ENCODE measurements around the gene SLC46A3. TPM values are rescaled to one million over a fixed set of nuclear protein-coding genes. Genes with fewer than 3 reads are reported as not detected.
A peak's percentile ranks its signal among the peaks of the same experiment; 100 is the strongest.

SLC46A3 gene
- total RNA-seq, 1 experiment from 2014 or later = 8.1 TPM

GRCh38 chr13:28658796-28659620 lies 59.8 kb downstream of the SLC46A3 start, which contains the start of gene POMP:
Gene POMP (plus strand): TSS chr13:28659130. CDS start chr13:28659185, 55 bp downstream.
- no TSS peak for BruUV-seq (replicated peaks)
- intact Hi-C loops (cut with micrococcal nuclease) = no loop called here
- peak; percentile 94 for DNase-seq (ENCODE audit: unreplicated experiment)

GRCh38 chr13:28658539-28658795 lies 60.3 kb downstream of the SLC46A3 start:
- POLR2A ChIA-PET = interaction anchor here (0.5 to 3.1 kb wide), 19 partner anchors 10 to 1264 kb away, joined by 3 to 29 read pairs (median 4); partner anchors contain the start of genes PAN3 and SLC46A3

More at GRCh38 chr13:28658796-28659620, 59.8 kb downstream of the SLC46A3 start, which contains the start of gene POMP:
- H3K4me1 Mint-ChIP-seq (ENCODE audit: insufficient read depth, unreplicated experiment) = peaks cover 48% of the 10 kb centered on the region
- peak within 1 kb of the TSS; percentile 90 for H3K4me3 Mint-ChIP-seq (ENCODE audit: unreplicated experiment)
- peak within 1 kb of the TSS; percentile 97 for H3K27ac Mint-ChIP-seq (ENCODE audit: low read depth, unreplicated experiment)
- H3K36me3 Mint-ChIP-seq (ENCODE audit: insufficient read depth, unreplicated experiment) = peaks cover 37% of the 10 kb centered on the region
- ChIA-PET CTCF (interaction anchor here (0.6 to 2.9 kb wide), 6 partner anchors 12 to 487 kb away, joined by 3 to 16 read pairs (median 3); no protein-coding TSS in a partner anchor), POLR2A (interaction anchor here (0.5 to 3.1 kb wide), 22 partner anchors 9 to 1263 kb away, joined by 3 to 29 read pairs (median 4); partner anchors contain the start of genes PAN3 and SLC46A3)
- no peaks in the 10 kb centered on the region for H3K27me3 Mint-ChIP-seq (ENCODE audit: insufficient read depth, unreplicated experiment)
- no peak for TF ChIP-seq CTCF (IDR thresholded peaks at IDR 0.05; ENCODE audit: unreplicated experiment)
- H3K9me3 Mint-ChIP-seq (ENCODE audit: unreplicated experiment) = no peaks in the 10 kb centered on the region

GRCh38 chr13:28657784-28658538 lies 60.8 kb downstream of the SLC46A3 start:
- no peak for DNase-seq (ENCODE audit: unreplicated experiment)
- ChIA-PET POLR2A (interaction anchor here (0.5 to 3.1 kb wide), 15 partner anchors 10 to 1037 kb away, joined by 3 to 29 read pairs (median 4); partner anchors contain the start of genes PAN3 and SLC46A3), CTCF (interaction anchor here (0.6 to 2.9 kb wide), 9 partner anchors 13 to 1493 kb away, joined by 3 to 16 read pairs (median 3); no protein-coding TSS in a partner anchor)
- TSS peak; percentile 70 for BruUV-seq (replicated peaks)
- no peak for TF ChIP-seq CTCF (IDR thresholded peaks at IDR 0.05; ENCODE audit: unreplicated experiment)
- Mint-ChIP-seq H3K4me1 (ENCODE audit: insufficient read depth, unreplicated experiment) (peaks cover 48% of the 10 kb centered on the region), H3K4me3 (ENCODE audit: unreplicated experiment) (peak overlapping the region; percentile 90), H3K27ac (ENCODE audit: low read depth, unreplicated experiment) (peak overlapping the region; percentile 97), H3K27me3 (ENCODE audit: insufficient read depth, unreplicated experiment) (no peaks in the 10 kb centered on the region), H3K9me3 (ENCODE audit: unreplicated experiment) (no peaks in the 10 kb centered on the region), H3K36me3 (ENCODE audit: insufficient read depth, unreplicated experiment) (peaks cover 26% of the 10 kb centered on the region)
- intact Hi-C loops (cut with micrococcal nuclease) = no loop called here

More at GRCh38 chr13:28658539-28658795, 60.3 kb downstream of the SLC46A3 start:
- Mint-ChIP-seq H3K9me3 (ENCODE audit: unreplicated experiment) (no peaks in the 10 kb centered on the region), H3K27ac (ENCODE audit: low read depth, unreplicated experiment) (peak overlapping the region; percentile 97), H3K36me3 (ENCODE audit: insufficient read depth, unreplicated experiment) (peaks cover 31% of the 10 kb centered on the region), H3K4me3 (ENCODE audit: unreplicated experiment) (peak overlapping the region; percentile 90), H3K27me3 (ENCODE audit: insufficient read depth, unreplicated experiment) (no peaks in the 10 kb centered on the region), H3K4me1 (ENCODE audit: insufficient read depth, unreplicated experiment) (peaks cover 48% of the 10 kb centered on the region)
- no peak for TF ChIP-seq CTCF (IDR thresholded peaks at IDR 0.05; ENCODE audit: unreplicated experiment)
- no peak for DNase-seq (ENCODE audit: unreplicated experiment)
- intact Hi-C loops (cut with micrococcal nuclease) = no loop called here
- CTCF ChIA-PET = interaction anchor here (0.6 to 2.9 kb wide), 7 partner anchors 12 to 1494 kb away, joined by 3 to 16 read pairs (median 3); no protein-coding TSS in a partner anchor
- BruUV-seq (replicated peaks) = no TSS peak

All from MCF 10A (cell line).